Panc1 (cell line): ENCODE results near the gene CLEC16A. TPM values are rescaled to one million over a fixed set of nuclear protein-coding genes. Genes with fewer than 3 reads are reported as not detected.
"Not testable (repeated sequence)": the region's sequence is repeated elsewhere in the genome, so short reads cannot be mapped to it uniquely, and the experiment has no call there.

Experiments
- ATAC-seq: fragments of 200-7000 bp; cut with Tn5 transposase; 2 replicates; pipeline ENCODE4 v1.9.1; 2020; ENCODE audit warnings: mild to moderate bottlenecking, moderate library complexity
- BruUV-seq: library from RNA; stranded (reverse); fragments of 400-500 nt; replicated peaks from 2 replicates; lab custom pipeline; 2021; lab: Mats Ljungman, UMichigan
- CTCF ChIA-PET: fragments of 300-600 bp; sonication (Branson Sonifier 250); formaldehyde crosslinking; loops from one replicate; lab custom pipeline; 2022; ENCODE audit warnings: antibody characterized with exemption; lab: Charles Lee
- POLR2A ChIA-PET: fragments of 300-600 bp; sonication (Branson Sonifier 250); formaldehyde crosslinking; loops from one replicate; lab custom pipeline; 2022; ENCODE audit warnings: antibody characterized with exemption; lab: Charles Lee
- DNase-seq: peaks from one replicate; pipeline ENCODE4 v3.0.0-alpha.2; 2010; ENCODE audit warnings: low read depth, low spot score
- H3K27ac ChIP-seq: 2 replicates; pipeline ENCODE4 v1.5.1; 2011; ENCODE audit warnings: mild to moderate bottlenecking, low read length, inconsistent platforms
- H3K27me3 ChIP-seq: fragments of 200-500 bp; sonication (Bioruptor generic); 2 replicates; pipeline ENCODE4 v1.6.0; 2014; ENCODE audit warnings: low read length, inconsistent platforms; ENCODE audit not compliant: control insufficient read depth, insufficient read depth
- H3K36me3 ChIP-seq: fragments of 200-500 bp; sonication (Bioruptor generic); 2 replicates; pipeline ENCODE4 v1.5.1; 2014; ENCODE audit warnings: inconsistent platforms, mild to moderate bottlenecking, low read length, moderate library complexity; ENCODE audit not compliant: control insufficient read depth, insufficient read depth
- H3K4me1 ChIP-seq: 2 replicates; pipeline ENCODE4 v1.5.1; 2011; ENCODE audit warnings: inconsistent platforms, mild to moderate bottlenecking, low read length, moderate library complexity; ENCODE audit not compliant: control insufficient read depth, insufficient read depth
- H3K4me3 ChIP-seq, 2 experiments: 2 replicates each; pipeline ENCODE4 v1.5.1; 2011 to 2012; ENCODE audit warnings: low read depth in 2 of 2, low read length in 2 of 2, mild to moderate bottlenecking in 2 of 2, inconsistent platforms in 1 of 2, moderate library complexity in 1 of 2
- H3K9me3 ChIP-seq: fragments of 200-500 bp; sonication (Bioruptor generic); 2 replicates; pipeline ENCODE4 v1.5.1; 2014; ENCODE audit warnings: low read depth, mild to moderate bottlenecking, inconsistent platforms, low read length, moderate library complexity; ENCODE audit not compliant: control insufficient read depth, insufficient read depth
- POLR2AphosphoS5 ChIP-seq: IDR thresholded peaks from 2 replicates; pipeline ENCODE4 v1.6.1; 2012; ENCODE audit warnings: mild to moderate bottlenecking, low read depth, low read length, moderate library complexity
- SIN3A ChIP-seq: IDR thresholded peaks from 2 replicates; pipeline ENCODE4 v1.6.1; 2012; ENCODE audit warnings: low read depth, mild to moderate bottlenecking, low read length, moderate library complexity, borderline replicate concordance; ENCODE audit not compliant: insufficient read depth
- TCF7L2 ChIP-seq: IDR thresholded peaks from 2 replicates; pipeline ENCODE4 v1.6.1; 2011; ENCODE audit warnings: mild to moderate bottlenecking, low read depth, low read length, inconsistent platforms
- in situ Hi-C: cut with HindIII; loops from 2 replicates; pipeline ENCODE4 v1.10.0; 2016; ENCODE audit warnings: low sequenced_read_pairs, low pct_unique_long_range_greater_than_20kb
- intact Hi-C: fragments of 100-400 bp; cut with micrococcal nuclease; formaldehyde crosslinking; loops from one replicate; pipeline ENCODE4 v1.10.0; 2022; ENCODE audit not compliant: unreplicated experiment
- total RNA-seq: library from RNA; stranded (reverse); gene quantifications from one replicate; pipeline ENCODE4 v1.2.1, GENCODE V29; 2021; ENCODE audit not compliant: unreplicated experiment
- TF ChIP-seq, protein P1 (sequence below), 2 experiments: IDR thresholded peaks; 2 replicates each; pipeline ENCODE4 v1.6.1; 2011 to 2012; ENCODE audit warnings: low read depth in 2 of 2, control low read depth in 1 of 2, low read length in 1 of 2, mild to moderate bottlenecking in 1 of 2, moderate library complexity in 1 of 2; ENCODE audit not compliant: insufficient read depth in 1 of 2
- TF ChIP-seq, protein P2 (sequence below): fragments of 450-650 bp; IDR thresholded peaks from 2 replicates; pipeline ENCODE4 v1.5.1; 2017; ENCODE audit warnings: mild to moderate bottlenecking

CLEC16A gene
- total RNA-seq, 1 experiment from 2014 or later = 21.0 TPM

DNA sequence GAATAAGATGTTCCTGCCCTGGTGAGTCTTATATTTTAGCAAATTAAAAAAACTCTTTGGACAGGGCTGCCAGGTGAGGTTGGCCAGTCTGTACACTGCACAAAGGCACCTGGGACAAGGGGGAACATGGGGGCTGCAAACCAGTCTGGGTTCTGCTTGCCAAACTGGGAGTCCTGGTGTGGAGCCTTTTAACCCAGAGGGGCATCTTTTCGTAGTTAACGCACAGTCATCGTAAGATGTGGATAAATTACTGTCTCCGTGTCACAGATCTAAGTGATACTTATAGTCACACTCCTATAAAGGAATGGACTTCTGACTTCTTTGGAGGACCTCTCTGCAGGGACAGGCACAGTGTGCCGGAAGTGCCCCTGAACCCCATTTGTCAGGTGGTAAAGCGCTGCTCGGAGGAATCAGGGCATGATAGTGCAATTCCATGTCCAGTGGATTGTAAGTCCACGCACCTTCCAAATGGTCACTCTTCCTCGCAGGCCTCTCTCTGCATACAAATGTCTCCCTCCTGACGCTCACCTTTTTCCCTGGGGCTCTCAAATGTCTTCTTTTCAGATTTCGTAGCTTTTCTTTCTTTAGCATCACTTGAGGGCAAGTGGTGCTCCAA, 16.8 kb upstream of the CLEC16A start:
- CTCF ChIA-PET = interaction anchor here (0.6 kb wide), 1 partner anchor 148 kb away, joined by 6 read pairs; no protein-coding TSS in a partner anchor
- TF ChIP-seq, protein P1, sequence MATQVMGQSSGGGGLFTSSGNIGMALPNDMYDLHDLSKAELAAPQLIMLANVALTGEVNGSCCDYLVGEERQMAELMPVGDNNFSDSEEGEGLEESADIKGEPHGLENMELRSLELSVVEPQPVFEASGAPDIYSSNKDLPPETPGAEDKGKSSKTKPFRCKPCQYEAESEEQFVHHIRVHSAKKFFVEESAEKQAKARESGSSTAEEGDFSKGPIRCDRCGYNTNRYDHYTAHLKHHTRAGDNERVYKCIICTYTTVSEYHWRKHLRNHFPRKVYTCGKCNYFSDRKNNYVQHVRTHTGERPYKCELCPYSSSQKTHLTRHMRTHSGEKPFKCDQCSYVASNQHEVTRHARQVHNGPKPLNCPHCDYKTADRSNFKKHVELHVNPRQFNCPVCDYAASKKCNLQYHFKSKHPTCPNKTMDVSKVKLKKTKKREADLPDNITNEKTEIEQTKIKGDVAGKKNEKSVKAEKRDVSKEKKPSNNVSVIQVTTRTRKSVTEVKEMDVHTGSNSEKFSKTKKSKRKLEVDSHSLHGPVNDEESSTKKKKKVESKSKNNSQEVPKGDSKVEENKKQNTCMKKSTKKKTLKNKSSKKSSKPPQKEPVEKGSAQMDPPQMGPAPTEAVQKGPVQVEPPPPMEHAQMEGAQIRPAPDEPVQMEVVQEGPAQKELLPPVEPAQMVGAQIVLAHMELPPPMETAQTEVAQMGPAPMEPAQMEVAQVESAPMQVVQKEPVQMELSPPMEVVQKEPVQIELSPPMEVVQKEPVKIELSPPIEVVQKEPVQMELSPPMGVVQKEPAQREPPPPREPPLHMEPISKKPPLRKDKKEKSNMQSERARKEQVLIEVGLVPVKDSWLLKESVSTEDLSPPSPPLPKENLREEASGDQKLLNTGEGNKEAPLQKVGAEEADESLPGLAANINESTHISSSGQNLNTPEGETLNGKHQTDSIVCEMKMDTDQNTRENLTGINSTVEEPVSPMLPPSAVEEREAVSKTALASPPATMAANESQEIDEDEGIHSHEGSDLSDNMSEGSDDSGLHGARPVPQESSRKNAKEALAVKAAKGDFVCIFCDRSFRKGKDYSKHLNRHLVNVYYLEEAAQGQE (IDR thresholded peaks at IDR 0.05; ENCODE audit: insufficient read depth in 1 of 2, low read depth in 2 of 2, low read length in 1 of 2) = no peak
- no peak for TF ChIP-seq POLR2AphosphoS5
- TF ChIP-seq, protein P2, sequence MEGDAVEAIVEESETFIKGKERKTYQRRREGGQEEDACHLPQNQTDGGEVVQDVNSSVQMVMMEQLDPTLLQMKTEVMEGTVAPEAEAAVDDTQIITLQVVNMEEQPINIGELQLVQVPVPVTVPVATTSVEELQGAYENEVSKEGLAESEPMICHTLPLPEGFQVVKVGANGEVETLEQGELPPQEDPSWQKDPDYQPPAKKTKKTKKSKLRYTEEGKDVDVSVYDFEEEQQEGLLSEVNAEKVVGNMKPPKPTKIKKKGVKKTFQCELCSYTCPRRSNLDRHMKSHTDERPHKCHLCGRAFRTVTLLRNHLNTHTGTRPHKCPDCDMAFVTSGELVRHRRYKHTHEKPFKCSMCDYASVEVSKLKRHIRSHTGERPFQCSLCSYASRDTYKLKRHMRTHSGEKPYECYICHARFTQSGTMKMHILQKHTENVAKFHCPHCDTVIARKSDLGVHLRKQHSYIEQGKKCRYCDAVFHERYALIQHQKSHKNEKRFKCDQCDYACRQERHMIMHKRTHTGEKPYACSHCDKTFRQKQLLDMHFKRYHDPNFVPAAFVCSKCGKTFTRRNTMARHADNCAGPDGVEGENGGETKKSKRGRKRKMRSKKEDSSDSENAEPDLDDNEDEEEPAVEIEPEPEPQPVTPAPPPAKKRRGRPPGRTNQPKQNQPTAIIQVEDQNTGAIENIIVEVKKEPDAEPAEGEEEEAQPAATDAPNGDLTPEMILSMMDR = no peak
- no peak for TF ChIP-seq TCF7L2
- no peak for TF ChIP-seq SIN3A
- no TSS peak for BruUV-seq
- H3K27ac ChIP-seq = no peak overlapping the region
- no peak overlapping the region for H3K4me3 ChIP-seq
- H3K9me3 ChIP-seq = no peaks in the 10 kb centered on the region
- H3K4me1 ChIP-seq = no peaks in the 10 kb centered on the region
- no peaks in the 10 kb centered on the region for H3K27me3 ChIP-seq
- in situ Hi-C loops = no loop called here
- no peaks in the 10 kb centered on the region for H3K36me3 ChIP-seq
- ATAC-seq (no peak), DNase-seq (no peak)
- POLR2A ChIA-PET = no interaction called here
- intact Hi-C loops = no loop called here

- POLR2A ChIA-PET, H3K27ac ChIP-seq, in situ Hi-C loops, CTCF ChIA-PET, H3K27me3 ChIP-seq, H3K9me3 ChIP-seq, H3K4me3 ChIP-seq, BruUV-seq, ATAC-seq, DNase-seq, H3K4me1 ChIP-seq, intact Hi-C loops, H3K36me3 ChIP-seq: not testable (repeated sequence)
These were observed 15.3 kb upstream of the CLEC16A start for GRCh38 chr16:10929097-10929496.
